K562 (cell line): ENCODE data around the gene SENP3. TPM values are rescaled to one million over a fixed set of nuclear protein-coding genes. Genes with fewer than 3 reads are reported as not detected.

Experiments used
- ATAC-seq: fragments of 200-7000 bp; cut with Tn5 transposase; 3 replicates; pipeline ENCODE4 v1.9.1; 2020; ENCODE audit warnings: moderate library complexity
- BruUV-seq: library from RNA; stranded (reverse); fragments of 400-500 nt; replicated peaks from 2 replicates; lab custom pipeline; 2021; lab: Mats Ljungman, UMichigan
- CTCF ChIA-PET: fragments of 300-600 bp; formaldehyde crosslinking; extraction: SDS; loops from one replicate; lab custom pipeline; 2021; ENCODE audit warnings: low intra/inter-chr PET ratio; lab: Yijun Ruan, JAX
- POLR2A ChIA-PET: fragments of 300-600, 350-650 bp; sonication (Branson Sonifier 250); formaldehyde crosslinking; extraction: SDS; loops from one replicate; lab custom pipeline; 2021; ENCODE audit warnings: antibody characterized with exemption, inconsistent platforms; lab: Yijun Ruan, JAX
- DNase-seq, 4 experiments: peaks; one replicate each; pipeline versions ENCODE4 v3.0.0 to v3.0.0-alpha.2; 2011 to 2018; ENCODE audit warnings: low spot score in 3 of 4, mixed read lengths in 3 of 4; ENCODE audit errors: extremely low read depth in 1 of 4
- FAIRE-seq: peaks from 2 replicates; lab custom pipeline; 2011; peaks lifted over from hg19 to GRCh38; lab: Jason Lieb, UNC
- H2AFZ ChIP-seq: 2 replicates; pipeline ENCODE4 v1.6.0; 2011; ENCODE audit warnings: low read depth, low read length, control low read depth, inconsistent platforms
- H3K27ac ChIP-seq: fragments of 200-600 bp; 3 replicates; pipeline ENCODE4 v1.8.0; 2011; ENCODE audit warnings: low read depth, mild to moderate bottlenecking, control low read depth, inconsistent platforms, low read length, moderate library complexity, mixed read lengths; ENCODE audit errors: extremely low read depth
- H3K27me3 ChIP-seq, 2 experiments: fragments of 300-600 bp in 1 of 2; 2 replicates in 1 of 2; 3 replicates in 1 of 2; pipeline versions ENCODE4 v1.6.0 to v1.8.0; 2011; ENCODE audit warnings: inconsistent platforms in 2 of 2, low read length in 2 of 2, mild to moderate bottlenecking in 1 of 2, mixed read lengths in 1 of 2, moderate library complexity in 1 of 2; ENCODE audit not compliant: control insufficient read depth in 2 of 2, insufficient read depth in 2 of 2
- H3K36me3 ChIP-seq: fragments of 300-600 bp; 3 replicates; pipeline ENCODE4 v1.8.0; 2011; ENCODE audit warnings: mild to moderate bottlenecking, low read length, inconsistent platforms; ENCODE audit not compliant: control insufficient read depth, insufficient read depth
- H3K4me1 ChIP-seq, 2 experiments: fragments of 200-600 bp in 1 of 2; replicated peaks in 1 of 2; 2 replicates in 1 of 2; 3 replicates in 1 of 2; pipeline versions ENCODE4 v1.5.1 to v1.8.0; 2011; ENCODE audit warnings: inconsistent platforms in 2 of 2, low read length in 2 of 2, mild to moderate bottlenecking in 1 of 2, mixed read lengths in 1 of 2, moderate library complexity in 1 of 2; ENCODE audit not compliant: control insufficient read depth in 2 of 2, insufficient read depth in 2 of 2
- H3K4me2 ChIP-seq: 2 replicates; pipeline ENCODE4 v1.6.1; 2011; ENCODE audit warnings: low read length, control low read depth, inconsistent platforms, mixed read lengths; ENCODE audit not compliant: insufficient read depth
- H3K4me3 ChIP-seq: fragments of 200-600 bp; sonication (generic), shearing (Covaris generic); 2 replicates; pipeline ENCODE4 v1.5.1; 2016; ENCODE audit warnings: control low read depth, inconsistent platforms
- H3K79me2 ChIP-seq: fragments of 200-600 bp; 3 replicates; pipeline ENCODE4 v1.8.0; 2011; ENCODE audit warnings: low read length, inconsistent platforms; ENCODE audit not compliant: control insufficient read depth, insufficient read depth
- H3K9ac ChIP-seq, 2 experiments: 2 replicates each; pipeline versions ENCODE4 v1.6.0 to v1.6.1; 2011; ENCODE audit warnings: low read depth in 2 of 2, low read length in 2 of 2, control low read depth in 1 of 2, inconsistent platforms in 1 of 2, mild to moderate bottlenecking in 1 of 2, mixed read lengths in 1 of 2; ENCODE audit not compliant: insufficient read depth in 1 of 2
- H3K9me1 ChIP-seq: one replicate; pipeline ENCODE4 v1.6.0; 2011; ENCODE audit warnings: inconsistent platforms, mild to moderate bottlenecking, low read length, moderate library complexity; ENCODE audit not compliant: control insufficient read depth, insufficient read depth
- H3K9me3 ChIP-seq: replicated peaks from 2 replicates; pipeline ENCODE4 v1.5.1; 2011; ENCODE audit warnings: low read depth, low read length, inconsistent platforms; ENCODE audit not compliant: control insufficient read depth, insufficient read depth
- H4K20me1 ChIP-seq: replicated peaks from 2 replicates; pipeline ENCODE4 v1.6.1; 2011; ENCODE audit warnings: low read length, inconsistent platforms, mixed read lengths; ENCODE audit not compliant: control insufficient read depth, insufficient read depth
- ASH1L ChIP-seq: fragments of 450-650 bp; IDR thresholded peaks from 2 replicates; pipeline ENCODE4 v1.6.1; 2018; ENCODE audit warnings: borderline replicate concordance, mild to moderate bottlenecking, low read depth; ENCODE audit not compliant: partially characterized antibody
- HMBOX1 ChIP-seq: sonication (generic); IDR thresholded peaks from 2 replicates; pipeline ENCODE4 v1.6.1; 2016
- HMGN3 ChIP-seq: IDR thresholded peaks from 2 replicates; pipeline ENCODE4 v1.6.1; 2011; ENCODE audit warnings: borderline replicate concordance, low read depth, mild to moderate bottlenecking, mixed read lengths, low read length; ENCODE audit not compliant: insufficient read length; ENCODE audit errors: extremely low read depth
- JUNB ChIP-seq: fragments of 450-650 bp; formaldehyde crosslinking; conservative IDR thresholded peaks from 2 replicates; pipeline ENCODE4 v1.4.0; 2020; ENCODE audit warnings: mild to moderate bottlenecking
- NR2C1 ChIP-seq, 2 experiments: fragments of 450-650 bp; IDR thresholded peaks; 2 replicates each; pipeline ENCODE4 v1.6.1; 2017; ENCODE audit warnings: mild to moderate bottlenecking in 2 of 2, antibody characterized with exemption in 1 of 2, inconsistent platforms in 1 of 2, missing compliant biosample characterization in 1 of 2, missing genetic modification characterization in 1 of 2
- PRPF4 ChIP-seq: fragments of 200-400 bp; formaldehyde crosslinking; IDR thresholded peaks from one replicate; pipeline ENCODE4 v1.6.1; 2017; ENCODE audit warnings: low read length, low read depth, mild to moderate bottlenecking; ENCODE audit not compliant: insufficient read depth, poor library complexity, severe bottlenecking
- RBM15 ChIP-seq: fragments of 200-400 bp; formaldehyde crosslinking; IDR thresholded peaks from 2 replicates; pipeline ENCODE4 v1.6.1; 2018; ENCODE audit warnings: mild to moderate bottlenecking, low read length, moderate library complexity; ENCODE audit not compliant: insufficient read depth
- SETDB1 ChIP-seq: IDR thresholded peaks from one replicate; pipeline ENCODE4 v1.6.1; 2012; ENCODE audit warnings: low read length, control low read depth, inconsistent platforms
- TAF15 ChIP-seq: fragments of 200-400 bp; formaldehyde crosslinking; IDR thresholded peaks from 2 replicates; pipeline ENCODE4 v1.6.1; 2017; ENCODE audit warnings: mild to moderate bottlenecking, low read depth, low read length, moderate library complexity
- ZNF174 ChIP-seq: fragments of 250-450 bp; sonication (Bioruptor Pico); IDR thresholded peaks from 2 replicates; pipeline ENCODE4 v1.4.0; 2020; ENCODE audit warnings: mild to moderate bottlenecking
- WGBS: fragments of 100-300 bp; shearing (Covaris generic); methylation state at CpG from one replicate; pipeline ENCODE4 v1.1.6; 2016; ENCODE audit warnings: low coverage, mixed read lengths; ENCODE audit not compliant: insufficient coverage; ENCODE audit errors: missing lambda C conversion rate; 5-methylcytosine and 5-hydroxymethylcytosine counted together
- in situ Hi-C: fragments of 300-500 bp; cut with MboI; formaldehyde crosslinking; loops from 4 replicates; pipeline ENCODE4 v1.15.0; 2018; ENCODE audit warnings: inconsistent platforms, mixed read lengths
- intact Hi-C: fragments of 100-400 bp; cut with micrococcal nuclease; formaldehyde crosslinking; loops from 2 replicates; pipeline ENCODE4 v1.14.2; 2022
- polyA plus RNA-seq, 8 experiments: library from polyadenylated mRNA; depleted of rRNA in 4 of 8; stranded (reverse) in 5 of 8; unstranded in 3 of 8; fragments of >200 nt; fragmentation: Nextera tagmentation in 2 of 8; fragmentation: Illumina TruSeq in 1 of 8; extraction: Ambion mirVana in 2 of 8; extraction: Trizol in 1 of 8; gene quantifications; 2 replicates each; pipeline versions ENCODE4 v1.2.1 to v1.2.3, GENCODE V29; 2011 to 2014; ENCODE audit warnings: inconsistent platforms in 1 of 8, missing spikeins in 1 of 8
- total RNA-seq, 7 experiments: library from RNA; depleted of rRNA in 6 of 7; stranded (reverse); fragments of >200 nt in 6 of 7; fragmentation: Illumina TruSeq in 2 of 7; extraction: Trizol in 2 of 7; gene quantifications; 2 replicates each; pipeline versions ENCODE4 v1.2.1 to v1.2.3, GENCODE V29; 2011 to 2021; ENCODE audit warnings: low replicate concordance in 1 of 7
- TF ChIP-seq, protein P1 (sequence below): fragments of 250-450 bp; sonication (Bioruptor Pico); IDR thresholded peaks from 2 replicates; pipeline ENCODE4 v1.8.0; 2021; ENCODE audit warnings: mild to moderate bottlenecking, moderate library complexity
- TF ChIP-seq, protein P2 (sequence below): sonication (generic); formaldehyde crosslinking; IDR thresholded peaks from 2 replicates; pipeline ENCODE4 v1.8.1; 2023; ENCODE audit warnings: missing genetic modification reagents, mild to moderate bottlenecking, borderline replicate concordance

SENP3 gene
- total and polyA plus RNA-seq, 9 of the 15 experiments (the other 6 are each of a cell fraction or from before 2014, with no cell fraction given), result 0.63 to 102 (median 78.8) TPM

GRCh38 chr17:7512824-7513540, 48.7 kb upstream of the SENP3 start:
- no peak overlapping the region for H3K4me2 ChIP-seq
- CTCF ChIA-PET, result interaction anchor here (0.7 kb wide), 1 partner anchor 14 kb away, joined by 3 read pairs; no protein-coding TSS in a partner anchor
- H4K20me1 ChIP-seq, result no peaks in the 10 kb centered on the region
- in situ Hi-C loops (no loop called here), intact Hi-C loops (no loop called here)
- H3K4me1 ChIP-seq, result no peaks in the 10 kb centered on the region; a peak in 1 of 5 replicates
- no TSS peak for BruUV-seq
- H3K79me2 ChIP-seq, result no peaks in the 10 kb centered on the region
- POLR2A ChIA-PET, result interaction anchor here (0.6 to 1.3 kb wide), 6 partner anchors 12 to 128 kb away, joined by 3 to 4 read pairs (median 3); no protein-coding TSS in a partner anchor
- DNase-seq (no peak), ATAC-seq (no peak), FAIRE-seq (no peak)
- WGBS, result 95% methylated on average over 18 of the region's 20 CpGs
- H3K4me3 ChIP-seq, result no peak overlapping the region
- H3K27me3 ChIP-seq, result no peaks in the 10 kb centered on the region
- H3K9me3 ChIP-seq, result no peaks in the 10 kb centered on the region
- no peak overlapping the region for H2AFZ ChIP-seq
- no peak overlapping the region for H3K9ac ChIP-seq
- peaks cover 3% of the 10 kb centered on the region for H3K9me1 ChIP-seq
- no peak overlapping the region for H3K27ac ChIP-seq
- H3K36me3 ChIP-seq, result peaks cover 57% of the 10 kb centered on the region
- no peak for TF ChIP-seq SETDB1
- no peak for TF ChIP-seq TAF15
- TF ChIP-seq, protein P1, sequence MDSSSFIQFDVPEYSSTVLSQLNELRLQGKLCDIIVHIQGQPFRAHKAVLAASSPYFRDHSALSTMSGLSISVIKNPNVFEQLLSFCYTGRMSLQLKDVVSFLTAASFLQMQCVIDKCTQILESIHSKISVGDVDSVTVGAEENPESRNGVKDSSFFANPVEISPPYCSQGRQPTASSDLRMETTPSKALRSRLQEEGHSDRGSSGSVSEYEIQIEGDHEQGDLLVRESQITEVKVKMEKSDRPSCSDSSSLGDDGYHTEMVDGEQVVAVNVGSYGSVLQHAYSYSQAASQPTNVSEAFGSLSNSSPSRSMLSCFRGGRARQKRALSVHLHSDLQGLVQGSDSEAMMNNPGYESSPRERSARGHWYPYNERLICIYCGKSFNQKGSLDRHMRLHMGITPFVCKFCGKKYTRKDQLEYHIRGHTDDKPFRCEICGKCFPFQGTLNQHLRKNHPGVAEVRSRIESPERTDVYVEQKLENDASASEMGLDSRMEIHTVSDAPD (CRISPR knock-in tag), result no peak
- TF ChIP-seq JUNB (CRISPR knock-in tag), result no peak
- no peak for TF ChIP-seq HMBOX1
- TF ChIP-seq ASH1L, result no peak
- no peak for TF ChIP-seq ZNF174 (CRISPR knock-in tag)
- no peak for TF ChIP-seq NR2C1 (IDR thresholded peaks at IDR 0.05)
- no peak for TF ChIP-seq NR2C1 (tag; IDR thresholded peaks at IDR 0.05)
- TF ChIP-seq RBM15, result no peak
- no peak for TF ChIP-seq HMGN3
- TF ChIP-seq PRPF4, result no peak
- TF ChIP-seq, protein P2, sequence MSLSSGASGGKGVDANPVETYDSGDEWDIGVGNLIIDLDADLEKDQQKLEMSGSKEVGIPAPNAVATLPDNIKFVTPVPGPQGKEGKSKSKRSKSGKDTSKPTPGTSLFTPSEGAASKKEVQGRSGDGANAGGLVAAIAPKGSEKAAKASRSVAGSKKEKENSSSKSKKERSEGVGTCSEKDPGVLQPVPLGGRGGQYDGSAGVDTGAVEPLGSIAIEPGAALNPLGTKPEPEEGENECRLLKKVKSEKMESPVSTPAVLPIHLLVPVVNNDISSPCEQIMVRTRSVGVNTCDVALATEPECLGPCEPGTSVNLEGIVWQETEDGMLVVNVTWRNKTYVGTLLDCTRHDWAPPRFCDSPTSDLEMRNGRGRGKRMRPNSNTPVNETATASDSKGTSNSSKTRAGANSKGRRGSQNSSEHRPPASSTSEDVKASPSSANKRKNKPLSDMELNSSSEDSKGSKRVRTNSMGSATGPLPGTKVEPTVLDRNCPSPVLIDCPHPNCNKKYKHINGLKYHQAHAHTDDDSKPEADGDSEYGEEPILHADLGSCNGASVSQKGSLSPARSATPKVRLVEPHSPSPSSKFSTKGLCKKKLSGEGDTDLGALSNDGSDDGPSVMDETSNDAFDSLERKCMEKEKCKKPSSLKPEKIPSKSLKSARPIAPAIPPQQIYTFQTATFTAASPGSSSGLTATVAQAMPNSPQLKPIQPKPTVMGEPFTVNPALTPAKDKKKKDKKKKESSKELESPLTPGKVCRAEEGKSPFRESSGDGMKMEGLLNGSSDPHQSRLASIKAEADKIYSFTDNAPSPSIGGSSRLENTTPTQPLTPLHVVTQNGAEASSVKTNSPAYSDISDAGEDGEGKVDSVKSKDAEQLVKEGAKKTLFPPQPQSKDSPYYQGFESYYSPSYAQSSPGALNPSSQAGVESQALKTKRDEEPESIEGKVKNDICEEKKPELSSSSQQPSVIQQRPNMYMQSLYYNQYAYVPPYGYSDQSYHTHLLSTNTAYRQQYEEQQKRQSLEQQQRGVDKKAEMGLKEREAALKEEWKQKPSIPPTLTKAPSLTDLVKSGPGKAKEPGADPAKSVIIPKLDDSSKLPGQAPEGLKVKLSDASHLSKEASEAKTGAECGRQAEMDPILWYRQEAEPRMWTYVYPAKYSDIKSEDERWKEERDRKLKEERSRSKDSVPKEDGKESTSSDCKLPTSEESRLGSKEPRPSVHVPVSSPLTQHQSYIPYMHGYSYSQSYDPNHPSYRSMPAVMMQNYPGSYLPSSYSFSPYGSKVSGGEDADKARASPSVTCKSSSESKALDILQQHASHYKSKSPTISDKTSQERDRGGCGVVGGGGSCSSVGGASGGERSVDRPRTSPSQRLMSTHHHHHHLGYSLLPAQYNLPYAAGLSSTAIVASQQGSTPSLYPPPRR (CRISPR knock-in tag), result no peak
